Measurements from ENCODE around the gene DLL3. TPM values are rescaled to one million over a fixed set of nuclear protein-coding genes. Genes with fewer than 3 reads are reported as not detected.
"Not testable (repeated sequence)": the region's sequence is repeated elsewhere in the genome, so short reads cannot be mapped to it uniquely, and the experiment has no call there.

DLL3 gene, protein sequence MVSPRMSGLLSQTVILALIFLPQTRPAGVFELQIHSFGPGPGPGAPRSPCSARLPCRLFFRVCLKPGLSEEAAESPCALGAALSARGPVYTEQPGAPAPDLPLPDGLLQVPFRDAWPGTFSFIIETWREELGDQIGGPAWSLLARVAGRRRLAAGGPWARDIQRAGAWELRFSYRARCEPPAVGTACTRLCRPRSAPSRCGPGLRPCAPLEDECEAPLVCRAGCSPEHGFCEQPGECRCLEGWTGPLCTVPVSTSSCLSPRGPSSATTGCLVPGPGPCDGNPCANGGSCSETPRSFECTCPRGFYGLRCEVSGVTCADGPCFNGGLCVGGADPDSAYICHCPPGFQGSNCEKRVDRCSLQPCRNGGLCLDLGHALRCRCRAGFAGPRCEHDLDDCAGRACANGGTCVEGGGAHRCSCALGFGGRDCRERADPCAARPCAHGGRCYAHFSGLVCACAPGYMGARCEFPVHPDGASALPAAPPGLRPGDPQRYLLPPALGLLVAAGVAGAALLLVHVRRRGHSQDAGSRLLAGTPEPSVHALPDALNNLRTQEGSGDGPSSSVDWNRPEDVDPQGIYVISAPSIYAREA
- 2.1 TPM in 1 of 2 replicates, not detected in the other for total RNA-seq (2014; rRNA removed; shearing (Covaris generic))
- 0.74 and 1.2 TPM in 2 replicates for polyA plus RNA-seq (2016; fragmentation: Nextera tagmentation; extraction: Ambion mirVana)

DNA sequence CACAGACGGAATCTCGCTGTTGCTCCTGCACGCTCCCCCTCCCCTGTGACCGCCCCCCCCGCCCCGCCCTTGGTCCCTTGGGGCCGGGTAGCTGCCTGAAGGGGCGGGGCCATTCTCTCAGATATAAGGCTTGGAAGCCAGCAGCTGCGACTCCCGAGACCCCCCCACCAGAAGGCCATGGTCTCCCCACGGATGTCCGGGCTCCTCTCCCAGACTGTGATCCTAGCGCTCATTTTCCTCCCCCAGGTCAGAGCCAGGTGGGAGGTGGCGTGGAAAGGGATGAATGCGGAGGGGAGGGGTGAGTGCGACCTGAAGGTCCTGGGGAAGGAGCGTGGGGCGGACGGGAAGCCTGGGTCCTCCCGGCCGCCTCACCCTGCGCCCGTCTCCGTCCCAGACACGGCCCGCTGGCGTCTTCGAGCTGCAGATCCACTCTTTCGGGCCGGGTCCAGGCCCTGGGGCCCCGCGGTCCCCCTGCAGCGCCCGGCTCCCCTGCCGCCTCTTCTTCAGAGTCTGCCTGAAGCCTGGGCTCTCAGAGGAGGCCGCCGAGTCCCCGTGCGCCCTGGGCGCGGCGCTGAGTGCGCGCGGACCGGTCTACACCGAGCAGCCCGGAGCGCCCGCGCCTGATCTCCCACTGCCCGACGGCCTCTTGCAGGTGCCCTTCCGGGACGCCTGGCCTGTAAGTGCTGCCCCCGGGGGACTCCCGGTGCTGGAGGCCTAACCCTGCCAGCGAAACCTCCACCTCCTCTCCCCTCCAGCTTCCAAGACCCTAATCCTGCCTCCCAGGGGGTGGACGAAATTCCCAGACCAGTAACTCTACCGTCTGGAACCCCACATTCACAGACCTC, at the start of gene DLL3:
DLL3 (plus strand) TSS at position 150 of the 845 bp plus-strand sequence; CDS start at position 178, 28 bp downstream.
- WGBS, 2 experiments (ENCODE audit: low coverage in 1 of 2, low lambda C conversion rate in 2 of 2, missing lambda C conversion rate in 2 of 2), result 2% methylated on average over 40 to 55 of the region's 60 CpGs
- H3K4me3 ChIP-seq, result peak within 1 kb of the TSS; percentile 18; the same call in 1 of the 2 replicates
- no peak within 1 kb of the TSS for H3K9ac ChIP-seq
- peaks cover 45% of the 10 kb centered on the region for H3K27me3 ChIP-seq (replicated peaks; ENCODE audit: insufficient read depth)
- H3K4me2 ChIP-seq (ENCODE audit: unreplicated experiment), result peak within 1 kb of the TSS; percentile 30
- 0 out of 2 replicates have a peak, but pooled peaks cover 5% of the 10 kb centered on the region for H3K4me1 ChIP-seq (ENCODE audit: insufficient read depth)
- H3K9me3 ChIP-seq (ENCODE audit: low read depth), result no peaks in the 10 kb centered on the region
- in situ Hi-C loops (cut with MboI), result no loop called here
- H3K79me2 ChIP-seq (ENCODE audit: insufficient read depth), result no peaks in the 10 kb centered on the region
- TF ChIP-seq EZH2 (IDR thresholded peaks at IDR 0.05; ENCODE audit: insufficient read depth, poor library complexity, severe bottlenecking), result no peak
- TF ChIP-seq EZH2phosphoT487 (IDR thresholded peaks at IDR 0.05; ENCODE audit: insufficient read depth, low read depth), result no peak
- H3F3A ChIP-seq (ENCODE audit: insufficient read depth), result no peaks in the 10 kb centered on the region
- peak; percentile 33 for DNase-seq
- H3K27ac ChIP-seq, result no peak within 1 kb of the TSS
- no peaks in the 10 kb centered on the region for H4K20me1 ChIP-seq (ENCODE audit: insufficient read depth)
- H3K9me2 ChIP-seq (ENCODE audit: insufficient read depth), result no peaks in the 10 kb centered on the region
- no peaks in the 10 kb centered on the region for H3K36me3 ChIP-seq (ENCODE audit: low read depth)
- peak within 1 kb of the TSS; percentile 42 for H2AFZ ChIP-seq

DNA sequence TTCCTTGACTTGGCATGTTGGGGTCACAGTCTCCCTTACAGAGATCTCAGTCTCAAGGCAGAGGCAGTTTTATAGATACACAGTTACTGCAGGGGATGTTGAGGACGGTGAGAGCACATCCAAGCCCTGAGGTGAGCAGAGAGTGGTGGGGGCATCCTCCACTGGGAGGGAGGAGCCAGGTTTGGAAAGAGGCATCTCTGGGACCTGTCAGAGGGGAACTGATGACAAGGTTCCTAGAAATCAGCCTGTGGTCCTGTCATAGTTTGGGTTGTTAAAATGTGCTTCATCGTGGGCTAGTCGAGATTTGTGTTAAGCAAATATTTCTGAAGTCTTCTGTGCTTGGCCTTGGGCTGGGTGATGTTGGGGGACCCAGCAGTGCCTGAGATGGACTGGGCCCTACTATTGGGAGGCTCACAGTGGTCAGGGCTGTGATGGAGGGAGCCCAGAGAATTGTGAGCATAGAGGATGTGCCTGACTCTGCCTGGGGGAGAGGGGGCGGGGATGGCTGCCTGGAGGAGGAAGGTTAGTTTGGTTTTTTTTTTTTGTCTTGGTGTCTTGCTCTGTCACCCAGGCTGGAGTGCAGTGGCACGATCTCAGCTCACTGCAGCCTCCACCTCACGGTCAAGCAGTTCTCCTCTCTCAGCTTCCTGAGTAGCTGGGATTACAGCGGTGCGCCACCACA, 49.5 kb upstream of the DLL3 start:
- Histone ChIP-seq H3K79me2 (ENCODE audit: insufficient read depth) (peaks cover 98% of the 10 kb centered on the region), H3K4me1 (ENCODE audit: insufficient read depth) (peaks cover 25% of the 10 kb centered on the region), H3K4me3 (no peak overlapping the region), H3F3A (ENCODE audit: insufficient read depth) (peaks cover 8% of the 10 kb centered on the region), H3K9ac (no peak overlapping the region), H3K27me3 (replicated peaks; ENCODE audit: insufficient read depth) (no peaks in the 10 kb centered on the region), H3K27ac (no peak overlapping the region), H3K4me2 (ENCODE audit: unreplicated experiment) (no peak overlapping the region), H3K9me3 (ENCODE audit: low read depth) (no peaks in the 10 kb centered on the region), H2AFZ (no peak overlapping the region), H4K20me1 (ENCODE audit: insufficient read depth) (peaks cover 9% of the 10 kb centered on the region; the same call in 1 of the 2 replicates), H3K9me2 (ENCODE audit: insufficient read depth) (no peaks in the 10 kb centered on the region), H3K36me3 (ENCODE audit: low read depth) (peaks cover 7% of the 10 kb centered on the region; the same call in 1 of the 2 replicates)
- TF ChIP-seq EZH2phosphoT487 (IDR thresholded peaks at IDR 0.05; ENCODE audit: insufficient read depth, low read depth) (no peak), EZH2 (IDR thresholded peaks at IDR 0.05; ENCODE audit: insufficient read depth, poor library complexity, severe bottlenecking) (no peak)
- in situ Hi-C loops (cut with MboI), result no loop called here
- 96% methylated on average over 8 of the region's 8 CpGs for WGBS, 2 experiments (ENCODE audit: low coverage in 1 of 2, low lambda C conversion rate in 2 of 2, missing lambda C conversion rate in 2 of 2)
- DNase-seq, result no peak

DNA sequence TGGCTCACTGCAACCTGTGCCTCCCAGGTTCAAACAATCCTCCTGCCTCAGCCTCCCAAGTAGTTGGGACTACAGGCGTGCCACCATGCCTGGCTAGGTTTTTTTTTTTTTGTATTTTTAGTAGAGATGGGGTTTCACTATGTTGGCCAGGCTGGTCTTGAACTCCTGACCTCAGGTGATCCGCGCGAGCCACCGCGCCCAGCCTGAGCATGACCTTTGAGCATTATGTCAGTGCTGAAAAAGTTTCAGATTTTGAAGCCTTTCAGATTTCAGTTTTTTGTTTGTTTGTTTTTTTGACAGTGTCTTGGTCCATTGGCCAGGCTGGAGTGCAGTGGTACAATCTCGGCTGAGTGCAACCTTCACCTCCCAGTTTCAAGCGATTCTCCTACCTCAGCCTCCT, 47.5 kb upstream of the DLL3 start:
- H3F3A ChIP-seq (ENCODE audit: insufficient read depth); in situ Hi-C loops (cut with MboI); H3K27ac ChIP-seq; H3K9me3 ChIP-seq (ENCODE audit: low read depth); DNase-seq; H2AFZ ChIP-seq; H3K27me3 ChIP-seq (replicated peaks; ENCODE audit: insufficient read depth); H3K4me3 ChIP-seq; H3K9ac ChIP-seq; H3K9me2 ChIP-seq (ENCODE audit: insufficient read depth); H4K20me1 ChIP-seq (ENCODE audit: insufficient read depth); H3K4me2 ChIP-seq (ENCODE audit: unreplicated experiment): not testable (repeated sequence)
- 94% methylated on average over 8 of the region's 8 CpGs for WGBS, 2 experiments (ENCODE audit: low coverage in 1 of 2, low lambda C conversion rate in 2 of 2, missing lambda C conversion rate in 2 of 2)
- H3K36me3 ChIP-seq (ENCODE audit: low read depth), result peaks cover 13% of the 10 kb centered on the region
- H3K79me2 ChIP-seq (ENCODE audit: insufficient read depth), result peaks cover 100% of the 10 kb centered on the region
- H3K4me1 ChIP-seq (ENCODE audit: insufficient read depth), result peaks cover 24% of the 10 kb centered on the region

DNA sequence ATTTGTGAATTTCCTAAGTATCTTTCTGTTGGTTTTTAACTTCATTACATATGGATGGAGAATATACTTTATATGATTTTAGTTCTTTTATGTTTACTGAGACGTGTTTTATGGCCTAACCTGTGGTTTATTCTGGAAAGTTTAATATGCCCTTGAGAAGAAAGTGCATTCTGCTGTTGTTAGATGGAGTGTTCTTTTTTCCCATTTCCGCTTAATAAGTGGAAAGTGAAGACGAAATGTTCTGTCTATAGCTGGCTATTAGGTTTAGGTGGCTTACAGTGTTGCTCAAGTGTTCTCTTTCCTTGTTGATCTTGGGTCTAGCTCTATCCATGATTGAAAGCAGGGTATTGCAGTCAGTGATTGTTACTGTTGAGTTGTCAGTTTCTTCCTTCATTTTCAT, 35.3 kb upstream of the DLL3 start:
- H3F3A ChIP-seq (ENCODE audit: insufficient read depth), result no peaks in the 10 kb centered on the region
- H3K27ac ChIP-seq, result no peak overlapping the region
- TF ChIP-seq EZH2phosphoT487 (IDR thresholded peaks at IDR 0.05; ENCODE audit: insufficient read depth, low read depth), result no peak
- TF ChIP-seq EZH2 (IDR thresholded peaks at IDR 0.05; ENCODE audit: insufficient read depth, poor library complexity, severe bottlenecking), result no peak
- no peak overlapping the region for H3K4me3 ChIP-seq
- peaks cover 60% of the 10 kb centered on the region for H3K79me2 ChIP-seq (ENCODE audit: insufficient read depth)
- H2AFZ ChIP-seq, result no peak overlapping the region
- DNase-seq, result no peak
- H3K9ac ChIP-seq, result no peak overlapping the region
- no peaks in the 10 kb centered on the region for H4K20me1 ChIP-seq (ENCODE audit: insufficient read depth)
- no peaks in the 10 kb centered on the region for H3K27me3 ChIP-seq (replicated peaks; ENCODE audit: insufficient read depth)
- peaks cover 25% of the 10 kb centered on the region; the same call in 1 of the 2 replicates for H3K36me3 ChIP-seq (ENCODE audit: low read depth)
- in situ Hi-C loops (cut with MboI), result no loop called here
- H3K4me2 ChIP-seq (ENCODE audit: unreplicated experiment), result no peak overlapping the region
- no peaks in the 10 kb centered on the region for H3K9me3 ChIP-seq (ENCODE audit: low read depth)
- 70 to 73% methylated on average over 3 of the region's 3 CpGs for WGBS, 2 experiments (ENCODE audit: low coverage in 1 of 2, low lambda C conversion rate in 2 of 2, missing lambda C conversion rate in 2 of 2)
- no peaks in the 10 kb centered on the region for H3K9me2 ChIP-seq (ENCODE audit: insufficient read depth)
- H3K4me1 ChIP-seq (ENCODE audit: insufficient read depth), result no peaks in the 10 kb centered on the region
